NCI-H1417 treated with DMSO at 0.1 percent for 48 hours (cell line): ENCODE results near the gene LHX2.

Experiments
- DNase-seq: peaks from one replicate; lab custom pipeline; 2025; lab: John Stamatoyannopoulos, UW

Gene LHX2

GRCh38 chr9:124060844-124061605 lies 49.5 kb downstream of the LHX2 start:
- DNase-seq = no peak

GRCh38 chr9:124062172-124062571 lies 50.6 kb downstream of the LHX2 start:
- no peak for DNase-seq

DNA sequence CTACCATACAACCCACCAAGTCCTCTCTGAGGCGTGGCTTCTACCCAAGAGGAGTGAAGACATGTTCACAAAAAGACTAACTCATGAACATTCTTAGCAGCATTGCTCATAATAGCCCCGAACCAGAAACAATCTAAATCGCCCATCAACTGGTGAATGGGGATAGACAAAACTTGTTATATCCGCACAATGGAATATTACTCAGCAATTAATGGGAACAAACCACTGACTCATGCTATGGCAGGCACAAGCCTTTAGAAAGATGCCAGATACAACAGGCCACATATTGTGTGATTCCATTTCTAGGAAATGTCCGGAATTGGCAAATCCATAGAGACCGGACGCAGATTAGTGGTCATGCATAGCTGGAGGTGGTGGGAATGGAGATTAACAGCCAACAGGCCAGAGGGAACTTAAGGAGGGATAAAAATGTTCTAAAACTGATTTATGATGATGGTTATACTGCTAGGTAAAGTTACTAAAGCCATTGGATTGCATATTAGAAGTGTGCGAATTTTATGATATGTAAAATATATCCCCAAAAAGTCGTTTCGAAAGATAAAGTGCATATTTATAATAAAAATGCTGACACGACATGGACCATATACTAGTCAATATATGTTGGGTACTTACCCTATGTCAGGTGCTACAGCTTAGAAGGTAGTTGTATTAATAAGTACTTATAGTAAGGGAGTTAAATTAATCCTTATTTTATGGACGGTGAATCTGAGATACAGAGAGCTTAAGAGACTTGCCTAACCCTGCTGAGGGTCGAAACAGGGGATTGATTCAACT lies 55.4 kb downstream of the LHX2 start:
- DNase-seq = no peak

- DNase-seq = no peak
Observed at GRCh38 chr9:124068251-124068650, 56.7 kb downstream of the LHX2 start.

GRCh38 chr9:124074746-124075145 lies 63.2 kb downstream of the LHX2 start:
- no peak for DNase-seq

- DNase-seq = no peak
Observed at GRCh38 chr9:124075761-124076160, 64.2 kb downstream of the LHX2 start.

DNA sequence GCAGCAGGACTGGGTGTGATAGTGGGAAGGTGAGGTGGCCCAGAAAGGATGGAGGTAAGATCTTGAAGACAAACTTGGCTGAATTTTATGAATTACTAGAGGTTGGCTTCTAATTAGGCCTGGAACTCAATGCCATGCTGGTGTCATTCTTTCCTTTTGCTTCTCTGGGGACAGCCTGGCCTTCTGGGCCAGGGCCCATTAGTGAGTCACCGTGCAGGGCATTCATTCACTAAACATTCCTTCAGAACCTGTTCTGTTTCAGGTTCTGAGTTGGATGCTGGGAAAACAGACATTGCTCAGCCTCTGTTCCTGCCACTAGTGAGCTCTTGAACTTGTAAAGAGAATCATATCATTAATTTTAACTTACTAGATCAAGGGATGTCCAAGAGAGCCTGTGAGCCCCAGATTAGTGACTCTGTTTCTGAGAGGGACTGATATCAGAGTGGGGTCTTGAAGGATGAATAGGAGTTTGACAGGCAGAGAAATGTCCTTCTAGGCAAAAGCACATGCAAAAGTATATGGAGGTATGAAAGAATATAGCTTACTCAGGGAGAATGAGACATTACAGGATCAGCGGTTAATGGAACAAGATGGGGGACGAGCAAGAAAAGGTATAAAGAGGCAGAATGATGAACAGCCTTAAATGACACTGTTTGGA lies 66.5 kb downstream of the LHX2 start:
- no peak for DNase-seq

GRCh38 chr9:124078641-124079040 lies 67.1 kb downstream of the LHX2 start:
- DNase-seq = no peak

DNA sequence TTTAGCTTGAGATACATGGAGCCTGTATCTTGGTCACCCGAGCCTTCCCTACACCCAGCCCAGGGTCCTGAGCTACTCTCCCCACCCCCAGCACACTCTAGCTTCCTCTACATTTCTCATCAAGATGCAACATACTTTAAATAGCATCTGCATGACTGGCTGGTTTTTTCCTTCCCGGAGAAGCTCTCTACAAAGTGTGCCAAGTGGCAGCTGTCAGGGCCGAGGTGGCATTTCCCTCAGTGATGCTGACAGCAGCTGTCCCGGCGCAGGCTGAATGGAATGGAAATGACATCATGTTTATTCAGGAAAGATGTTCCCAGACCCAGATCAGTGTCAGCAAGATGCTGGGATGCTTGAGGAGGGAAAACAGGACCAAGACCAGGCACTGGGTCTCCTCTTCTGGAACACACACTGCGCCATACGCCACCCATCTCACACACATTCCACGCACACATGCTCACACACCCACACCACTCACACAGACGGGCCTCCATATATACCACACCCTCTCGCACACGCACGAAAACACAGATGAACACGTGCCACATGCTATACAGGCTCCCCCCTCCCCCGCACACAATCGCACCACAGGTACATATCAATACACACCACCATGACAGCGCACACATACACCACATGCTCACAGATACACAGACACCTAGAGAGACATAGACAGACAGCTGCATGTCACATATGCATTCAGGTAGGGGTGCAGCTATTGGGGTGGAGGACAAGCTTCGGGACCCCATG lies 67.8 kb downstream of the LHX2 start:
- no peak for DNase-seq

DNA sequence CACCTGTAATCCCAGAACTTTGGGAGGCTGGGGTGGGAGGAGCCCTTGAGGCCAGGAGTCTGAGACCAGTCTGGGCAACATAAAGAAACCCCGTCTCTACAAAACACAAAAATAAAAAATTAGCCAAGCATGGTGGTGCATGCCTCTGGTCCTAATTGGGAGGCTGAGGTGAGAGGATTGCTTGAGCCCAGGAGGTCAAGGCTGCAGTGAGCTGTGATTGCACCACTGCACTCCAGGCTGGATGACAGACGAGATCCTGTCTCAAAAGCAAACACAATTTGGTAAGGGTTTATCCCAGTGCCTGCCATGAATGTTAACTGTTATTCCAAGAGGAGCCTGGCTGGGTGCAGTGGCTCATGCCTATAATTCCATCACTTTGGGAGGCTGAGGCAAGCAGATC lies 71.1 kb downstream of the LHX2 start:
- DNase-seq = no peak
